GM19025 (cell line): ENCODE measurements around the gene UIMC1.
"Not testable (repeated sequence)": the region's sequence is repeated elsewhere in the genome, so short reads cannot be mapped to it uniquely, and the experiment has no call there.

Experiments
- ATAC-seq: cut with Tn5 transposase; IDR thresholded peaks from one replicate; pipeline ENCODE4 v1.9.1; 2021; ENCODE audit warnings: mild to moderate bottlenecking, low read depth, moderate library complexity; ENCODE audit not compliant: unreplicated experiment

The UIMC1 gene

GRCh38 chr5:176875014-176875550 is 131.5 kb downstream of the UIMC1 start:
- no peak for ATAC-seq

- ATAC-seq: no peak
Measured at GRCh38 chr5:176874198-176874780, 132.3 kb downstream of the UIMC1 start.

GRCh38 chr5:176873541-176874172 is 132.9 kb downstream of the UIMC1 start:
- no peak for ATAC-seq

- ATAC-seq: not testable (repeated sequence)
Measured at GRCh38 chr5:176873011-176873410, 133.6 kb downstream of the UIMC1 start.

- ATAC-seq: not testable (repeated sequence)
Measured at GRCh38 chr5:176872586-176872985, 134.0 kb downstream of the UIMC1 start.

- not testable (repeated sequence) for ATAC-seq
Measured at GRCh38 chr5:176870644-176871043, 135.9 kb downstream of the UIMC1 start.

- ATAC-seq: no peak
Measured at GRCh38 chr5:176870110-176870591, 136.4 kb downstream of the UIMC1 start.

GRCh38 chr5:176869501-176870109 is 137.0 kb downstream of the UIMC1 start:
- ATAC-seq: no peak

- ATAC-seq: no peak
Measured at GRCh38 chr5:176868731-176869130, 137.8 kb downstream of the UIMC1 start.

GRCh38 chr5:176868126-176868525 is 138.5 kb downstream of the UIMC1 start:
- ATAC-seq: no peak

GRCh38 chr5:176866707-176867310 is 139.8 kb downstream of the UIMC1 start:
- no peak for ATAC-seq

GRCh38 chr5:176865964-176866363 is 140.6 kb downstream of the UIMC1 start:
- ATAC-seq: no peak

- no peak for ATAC-seq
Measured at GRCh38 chr5:176864755-176865154, 141.8 kb downstream of the UIMC1 start.

- no peak for ATAC-seq
Measured at GRCh38 chr5:176863765-176864098, 142.8 kb downstream of the UIMC1 start.

GRCh38 chr5:176863041-176863764 is 143.4 kb downstream of the UIMC1 start:
- no peak for ATAC-seq

- no peak for ATAC-seq
Measured at GRCh38 chr5:176862330-176862995, 144.1 kb downstream of the UIMC1 start.

GRCh38 chr5:176861276-176861675 is 145.3 kb downstream of the UIMC1 start:
- ATAC-seq: no peak

GRCh38 chr5:176860381-176860780 is 146.2 kb downstream of the UIMC1 start:
- ATAC-seq: no peak

GRCh38 chr5:176859916-176860315 is 146.7 kb downstream of the UIMC1 start:
- ATAC-seq: no peak

GRCh38 chr5:176857894-176858273 is 148.7 kb downstream of the UIMC1 start:
- ATAC-seq: no peak
